Gastroesophageal sphincter (tissue), 4 donors: Measurements from ENCODE around the gene MMD2. TPM values are rescaled to one million over a fixed set of nuclear protein-coding genes. Genes with fewer than 3 reads are reported as not detected.
A peak's percentile ranks its signal among the peaks of the same experiment; 100 is the strongest.

ENCODE experiments used
- ATAC-seq: fragments of 150-250 bp; one replicate; pipeline ENCODE4 v1.9.1; 2016; ENCODE audit warnings: mild to moderate bottlenecking, moderate library complexity
- H3K27ac ChIP-seq, 4 donors: fragments of 200-600 bp; sonication (generic) in 3 of 4; 1 replicate in 3 of 4; 2 replicates in 1 of 4; pipeline ENCODE4 v1.5.1; 2016 to 2019
- H3K27me3 ChIP-seq: fragments of 200-600 bp; sonication (generic); one replicate; pipeline ENCODE4 v1.5.1; 2019
- H3K36me3 ChIP-seq, 2 donors: fragments of 200-600 bp; sonication (generic); one replicate each; pipeline ENCODE4 v1.5.1; 2019; ENCODE audit warnings: control low read depth in 1 of 2
- H3K4me1 ChIP-seq, 3 donors: fragments of 200-600 bp; sonication (generic); 1 replicate in 2 of 3; 2 replicates in 1 of 3; pipeline ENCODE4 v1.5.1; 2016 to 2019; ENCODE audit warnings: control low read depth in 2 of 3
- H3K4me3 ChIP-seq, 2 donors: fragments of 200-600 bp; sonication (generic); one replicate each; pipeline ENCODE4 v1.5.1; 2019; ENCODE audit warnings: mild to moderate bottlenecking in 1 of 2, moderate library complexity in 1 of 2
- H3K9me3 ChIP-seq, 3 donors: fragments of 200-600 bp; sonication (generic); one replicate each; pipeline ENCODE4 v1.5.1; 2017 to 2019; ENCODE audit warnings: control low read depth in 2 of 3
- CTCF ChIP-seq, 4 experiments: fragments of 200-600 bp in 2 of 4; fragments of 450-650 bp in 2 of 4; sonication (generic) in 1 of 4; IDR thresholded peaks; one replicate each; pipeline ENCODE4 v1.5.1; 2017 to 2019; ENCODE audit warnings: antibody characterized with exemption in 4 of 4, mild to moderate bottlenecking in 2 of 4, moderate library complexity in 2 of 4
- EP300 ChIP-seq: sonication (generic); formaldehyde crosslinking; IDR thresholded peaks from one replicate; pipeline ENCODE4 v1.6.1; 2017; ENCODE audit warnings: antibody characterized with exemption, mild to moderate bottlenecking
- POLR2A ChIP-seq, 2 donors: fragments of 450-650 bp; IDR thresholded peaks; one replicate each; pipeline ENCODE4 v1.6.1; 2017; ENCODE audit warnings: antibody characterized with exemption in 2 of 2, mild to moderate bottlenecking in 2 of 2, moderate library complexity in 1 of 2
- POLR2AphosphoS5 ChIP-seq: sonication (generic); formaldehyde crosslinking; IDR thresholded peaks from one replicate; pipeline ENCODE4 v1.6.1; 2017; ENCODE audit warnings: antibody characterized with exemption
- WGBS, 2 donors: methylation state at CpG; one replicate each; pipeline ENCODE4 v1.1.5; 2018; ENCODE audit warnings: low coverage in 1 of 2; 5-methylcytosine and 5-hydroxymethylcytosine counted together
- total RNA-seq, 4 donors: library from RNA; depleted of rRNA; stranded (reverse); fragments of >200 nt; gene quantifications; one replicate each; pipeline ENCODE4 v1.1.0, GENCODE V29; 2016

Gene MMD2
- total RNA-seq, 4 donors from 2014 or later = 1.1 TPM; not detected in 3

- Histone ChIP-seq H3K27me3 (peaks cover 42% of the 10 kb centered on the region), H3K9me3 (no peaks in the 10 kb centered on the region), H3K27ac (no peak overlapping the region), H3K4me1 (peaks cover 0 to under 1% (median 0%) of the 10 kb centered on the region in 3 donors), H3K4me3 (no peak overlapping the region), H3K36me3 (no peaks in the 10 kb centered on the region)
- no peak for ATAC-seq
- 47 to 51% methylated on average over 3 to 6 of the region's 11 CpGs for WGBS, 2 donors
- TF ChIP-seq EP300 = no peak
- no peak for TF ChIP-seq POLR2AphosphoS5
- no peak for TF ChIP-seq POLR2A (IDR thresholded peaks at IDR 0.05)
- no peak for TF ChIP-seq CTCF (IDR thresholded peaks at IDR 0.05)
Measured at GRCh38 chr7:4964506-4964905, 5.5 kb upstream of the MMD2 start.

- H3K4me1 ChIP-seq = peaks cover 0 to 14% (median 11%) of the 10 kb centered on the region in 3 donors
- no peaks in the 10 kb centered on the region for H3K36me3 ChIP-seq
- 75 to 80% methylated on average over 3 to 11 of the region's 19 CpGs for WGBS, 2 donors
- no peak overlapping the region for H3K4me3 ChIP-seq
- no peak for TF ChIP-seq CTCF (IDR thresholded peaks at IDR 0.05)
- TF ChIP-seq POLR2A (IDR thresholded peaks at IDR 0.05) = no peak
- TF ChIP-seq EP300 = no peak
- TF ChIP-seq POLR2AphosphoS5 = no peak
- H3K9me3 ChIP-seq = no peaks in the 10 kb centered on the region
- peaks cover 56% of the 10 kb centered on the region for H3K27me3 ChIP-seq
- no peak overlapping the region for H3K27ac ChIP-seq
- ATAC-seq = no peak
Measured at GRCh38 chr7:4962872-4963775, 4.1 kb upstream of the MMD2 start.

GRCh38 chr7:4960363-4960762 is 1.4 kb upstream of the MMD2 start:
- Histone ChIP-seq H3K9me3 (no peaks in the 10 kb centered on the region), H3K27me3 (peaks cover 81% of the 10 kb centered on the region), H3K4me3 (no peak overlapping the region), H3K4me1 (peaks cover 0 to 14% (median 11%) of the 10 kb centered on the region in 3 donors), H3K27ac (no peak overlapping the region), H3K36me3 (no peaks in the 10 kb centered on the region)
- TF ChIP-seq POLR2A (IDR thresholded peaks at IDR 0.05) (no peak), CTCF (IDR thresholded peaks at IDR 0.05) (no peak), POLR2AphosphoS5 (no peak), EP300 (no peak)
- 70% methylated on average over 2 of the region's 10 CpGs; no CpG with 5 or more reads in 1 of the 2 donors for WGBS, 2 donors
- ATAC-seq = no peak

- Histone ChIP-seq H3K27me3 (peaks cover 81% of the 10 kb centered on the region), H3K36me3 (no peaks in the 10 kb centered on the region), H3K4me3 (no peak overlapping the region), H3K27ac (no peak overlapping the region), H3K9me3 (no peaks in the 10 kb centered on the region), H3K4me1 (peaks cover 0 to 14% (median 11%) of the 10 kb centered on the region in 3 donors)
- ATAC-seq = no peak
- WGBS, 2 donors = 83% methylated on average over 1 of the region's 4 CpGs; no CpG with 5 or more reads in 1 of the 2 donors
- TF ChIP-seq CTCF (IDR thresholded peaks at IDR 0.05) (no peak), POLR2AphosphoS5 (no peak), POLR2A (IDR thresholded peaks at IDR 0.05) (no peak), EP300 (no peak)
Measured at GRCh38 chr7:4959893-4960292, 906 bp upstream of the MMD2 start.

GRCh38 chr7:4959306-4959705 is 319 bp upstream of the MMD2 start:
- peak overlapping the region; percentile 6 to 59 for H3K4me3 ChIP-seq
- no peaks in the 10 kb centered on the region for H3K36me3 ChIP-seq
- TF ChIP-seq CTCF (IDR thresholded peaks at IDR 0.05) (no peak), POLR2A (IDR thresholded peaks at IDR 0.05) (no peak), POLR2AphosphoS5 (no peak), EP300 (no peak)
- peaks cover 0 to 14% (median 11%) of the 10 kb centered on the region in 3 donors for H3K4me1 ChIP-seq
- no peak for ATAC-seq
- peaks cover 81% of the 10 kb centered on the region for H3K27me3 ChIP-seq
- H3K9me3 ChIP-seq = no peaks in the 10 kb centered on the region
- no CpG with 5 or more reads among the region's 21 CpGs for WGBS, 2 donors
- H3K27ac ChIP-seq = no peak overlapping the region
